ENCODE results near the gene DNLZ.
"Not testable (repeated sequence)": the region's sequence is repeated elsewhere in the genome, so short reads cannot be mapped to it uniquely, and the experiment has no call there.

DNLZ gene

GRCh38 chr9:136359774-136360718 is 3.5 kb downstream of the DNLZ start:
- no peak for DNase-seq (ENCODE audit: low read depth in 3 of 3)

- DNase-seq (ENCODE audit: low read depth in 3 of 3): no peak
Observed at GRCh38 chr9:136358888-136359287, 4.7 kb downstream of the DNLZ start.

- no peak for DNase-seq (ENCODE audit: low read depth in 3 of 3)
Observed at GRCh38 chr9:136358016-136358415, 5.5 kb downstream of the DNLZ start.

GRCh38 chr9:136357202-136357725 is 6.3 kb downstream of the DNLZ start:
- no peak for DNase-seq (ENCODE audit: low read depth in 3 of 3)

- DNase-seq (ENCODE audit: low read depth in 3 of 3): no peak
Observed at GRCh38 chr9:136355616-136356557, 7.7 kb downstream of the DNLZ start.

- DNase-seq (ENCODE audit: low read depth in 3 of 3): no peak
Observed at GRCh38 chr9:136354592-136355085, 8.9 kb downstream of the DNLZ start.

- DNase-seq (ENCODE audit: low read depth in 3 of 3): no peak
Observed at GRCh38 chr9:136353757-136354488, 9.6 kb downstream of the DNLZ start.

- no peak for DNase-seq (ENCODE audit: low read depth in 3 of 3)
Observed at GRCh38 chr9:136353088-136353487, 10.5 kb downstream of the DNLZ start.

GRCh38 chr9:136352682-136353081 is 10.9 kb downstream of the DNLZ start:
- DNase-seq (ENCODE audit: low read depth in 3 of 3): no peak

- not testable (repeated sequence) for DNase-seq (ENCODE audit: low read depth in 3 of 3)
Observed at GRCh38 chr9:136351868-136352267, 11.7 kb downstream of the DNLZ start.

- DNase-seq (ENCODE audit: low read depth in 3 of 3): no peak
Observed at GRCh38 chr9:136351252-136351800, 12.2 kb downstream of the DNLZ start.

GRCh38 chr9:136349546-136349945 is 14.0 kb downstream of the DNLZ start:
- no peak for DNase-seq (ENCODE audit: low read depth in 3 of 3)

GRCh38 chr9:136348691-136349090 is 14.9 kb downstream of the DNLZ start:
- DNase-seq (ENCODE audit: low read depth in 3 of 3): no peak

- no peak for DNase-seq (ENCODE audit: low read depth in 3 of 3)
Observed at GRCh38 chr9:136347472-136348256, 15.9 kb downstream of the DNLZ start.

GRCh38 chr9:136346927-136347465 is 16.5 kb downstream of the DNLZ start:
- DNase-seq (ENCODE audit: low read depth in 3 of 3): no peak

- no peak for DNase-seq (ENCODE audit: low read depth in 3 of 3)
Observed at GRCh38 chr9:136346157-136346481, 17.4 kb downstream of the DNLZ start.

- DNase-seq (ENCODE audit: low read depth in 3 of 3): no peak
Observed at GRCh38 chr9:136345281-136346156, 18.0 kb downstream of the DNLZ start.

- DNase-seq (ENCODE audit: low read depth in 3 of 3): no peak
Observed at GRCh38 chr9:136344544-136345280, 18.8 kb downstream of the DNLZ start.
